PC-9 (cell line): ENCODE measurements around the gene KRT39. TPM values are rescaled to one million over a fixed set of nuclear protein-coding genes. Genes with fewer than 3 reads are reported as not detected.

Source experiments
- BruUV-seq: library from RNA; stranded (reverse); fragments of 400-500 nt; replicated peaks from 2 replicates; lab custom pipeline; 2021; lab: Mats Ljungman, UMichigan
- CTCF ChIA-PET: fragments of 300-600 bp; sonication (Branson Sonifier 250); formaldehyde crosslinking; loops from one replicate; lab custom pipeline; 2022; ENCODE audit warnings: antibody characterized with exemption; lab: Charles Lee
- POLR2A ChIA-PET: fragments of 300-600 bp; sonication (Branson Sonifier 250); formaldehyde crosslinking; loops from one replicate; lab custom pipeline; 2022; ENCODE audit warnings: antibody characterized with exemption; ENCODE audit not compliant: unreplicated experiment; lab: Charles Lee
- DNase-seq, 2 experiments: peaks; one replicate each; pipeline versions ENCODE4 v3.0.0 to v3.0.0-alpha.2; 2015 to 2022; ENCODE audit warnings: mixed read lengths in 1 of 2
- H2AFZ ChIP-seq: fragments of 200-600 bp; sonication (generic); 2 replicates; pipeline ENCODE4 v1.8.1; 2017; ENCODE audit warnings: antibody characterized with exemption
- H3F3A ChIP-seq: fragments of 200-600 bp; sonication (generic); 2 replicates; pipeline ENCODE4 v1.8.1; 2017; ENCODE audit warnings: antibody characterized with exemption, mild to moderate bottlenecking, low read depth; ENCODE audit not compliant: insufficient read depth
- H3K27ac ChIP-seq: fragments of 200-600 bp; sonication (generic); 2 replicates; pipeline ENCODE4 v1.6.1; 2016; ENCODE audit warnings: mixed run types
- H3K27me3 ChIP-seq: fragments of 200-600 bp; sonication (generic); 2 replicates; pipeline ENCODE4 v1.6.1; 2016; ENCODE audit warnings: low read depth, mixed run types; ENCODE audit not compliant: insufficient read depth
- H3K36me3 ChIP-seq: fragments of 200-600 bp; sonication (generic); 2 replicates; pipeline ENCODE4 v1.6.1; 2016; ENCODE audit warnings: low read depth, mixed run types
- H3K4me1 ChIP-seq: fragments of 200-600 bp; sonication (generic); replicated peaks from 2 replicates; pipeline ENCODE4 v1.6.1; 2016; ENCODE audit warnings: mixed run types; ENCODE audit not compliant: insufficient read depth
- H3K4me2 ChIP-seq: fragments of 200-600 bp; sonication (generic); 2 replicates; pipeline ENCODE4 v1.6.1; 2017; ENCODE audit warnings: mixed run types
- H3K4me3 ChIP-seq: fragments of 200-600 bp; sonication (generic); 2 replicates; pipeline ENCODE4 v1.6.1; 2016; ENCODE audit warnings: mixed run types
- H3K79me2 ChIP-seq: fragments of 200-600 bp; sonication (generic); 2 replicates; pipeline ENCODE4 v1.6.1; 2017; ENCODE audit warnings: low read depth, mixed run types
- H3K9me2 ChIP-seq: fragments of 200-600 bp; sonication (generic); 2 replicates; pipeline ENCODE4 v1.8.1; 2017; ENCODE audit warnings: mild to moderate bottlenecking; ENCODE audit not compliant: insufficient read depth
- H3K9me3 ChIP-seq: fragments of 200-600 bp; sonication (generic); 2 replicates; pipeline ENCODE4 v1.8.1; 2016; ENCODE audit warnings: low read depth; ENCODE audit not compliant: insufficient read depth
- H4K20me1 ChIP-seq: fragments of 200-600 bp; sonication (generic); 2 replicates; pipeline ENCODE4 v1.8.1; 2017; ENCODE audit not compliant: insufficient read depth
- EZH2 ChIP-seq: fragments of 200-600 bp; sonication (generic); IDR thresholded peaks from 2 replicates; pipeline ENCODE4 v1.8.0; 2017; ENCODE audit warnings: antibody characterized with exemption, low read depth
- intact Hi-C: fragments of 100-400 bp; cut with micrococcal nuclease; formaldehyde crosslinking; loops from one replicate; pipeline ENCODE4 v1.10.0; 2022; ENCODE audit not compliant: unreplicated experiment
- total RNA-seq: library from RNA; stranded (reverse); gene quantifications from 2 replicates; pipeline ENCODE4 v1.2.3, GENCODE V29; 2021
- TF ChIP-seq, protein P1 (sequence below): fragments of 200-600 bp; sonication (generic); conservative IDR thresholded peaks from 2 replicates; pipeline ENCODE4 v1.6.1; 2017; ENCODE audit warnings: mixed run types, antibody characterized with exemption, mild to moderate bottlenecking, moderate library complexity

Gene KRT39
- total RNA-seq, 1 experiment from 2014 or later: not detected

DNA sequence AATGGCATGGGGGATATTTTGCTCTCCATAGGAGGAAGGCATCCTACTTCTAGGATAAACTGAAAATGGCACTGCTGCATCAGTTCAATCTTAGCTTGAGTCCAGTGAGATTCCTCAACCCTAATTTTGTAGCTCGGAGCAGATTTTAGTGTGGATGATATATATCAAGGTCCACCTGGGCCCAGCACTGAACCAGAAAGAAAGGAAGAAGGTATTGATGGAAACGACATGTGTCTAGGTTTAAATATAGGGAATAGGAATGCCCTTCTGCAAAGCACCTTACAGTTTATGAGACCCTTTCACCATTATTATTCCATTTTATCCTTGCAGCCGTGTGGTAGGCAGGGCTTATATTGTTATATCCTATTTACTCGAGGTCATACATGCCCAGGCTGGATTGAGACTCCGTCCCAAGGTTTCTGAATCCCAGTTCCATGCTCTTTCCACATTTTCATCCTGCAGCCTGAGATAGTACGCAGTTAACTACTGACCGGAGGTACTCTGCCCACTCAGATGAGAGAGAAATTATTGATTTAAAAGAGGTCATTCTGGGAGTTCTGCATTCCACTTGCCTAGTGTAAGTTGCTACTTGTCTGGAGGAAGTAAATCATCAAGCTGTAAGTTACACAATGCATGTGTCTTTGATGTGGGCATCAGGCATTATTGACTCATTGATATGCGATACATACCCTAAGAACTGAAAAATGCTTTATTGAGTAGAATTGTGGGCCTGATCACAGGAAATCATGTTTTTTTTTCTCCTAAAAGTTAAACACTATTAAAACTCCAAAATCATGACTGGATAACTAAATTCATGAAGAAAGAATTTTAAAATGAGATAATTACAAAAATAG lies 10.1 kb downstream of the KRT39 start:
- Histone ChIP-seq H4K20me1 (no peaks in the 10 kb centered on the region), H3K79me2 (0 out of 2 replicates have a peak, but pooled peaks cover 5% of the 10 kb centered on the region), H2AFZ (no peak overlapping the region), H3K9me3 (no peaks in the 10 kb centered on the region; the same call in 1 of the 2 replicates), H3F3A (peaks cover 57% of the 10 kb centered on the region), H3K27ac (peak overlapping the region; percentile 98), H3K4me2 (peak overlapping the region; percentile 74), H3K4me1 (peaks cover 85% of the 10 kb centered on the region), H3K9me2 (no peaks in the 10 kb centered on the region), H3K4me3 (peak overlapping the region; percentile 33; the same call in 1 of the 2 replicates), H3K36me3 (no peaks in the 10 kb centered on the region), H3K27me3 (no peaks in the 10 kb centered on the region)
- TSS peak; percentile 82 for BruUV-seq
- POLR2A ChIA-PET: interaction anchor here (0.6 kb wide), 1 partner anchor 588 kb away, joined by 4 read pairs; no protein-coding TSS in a partner anchor
- TF ChIP-seq EZH2: no peak
- TF ChIP-seq, protein P1, sequence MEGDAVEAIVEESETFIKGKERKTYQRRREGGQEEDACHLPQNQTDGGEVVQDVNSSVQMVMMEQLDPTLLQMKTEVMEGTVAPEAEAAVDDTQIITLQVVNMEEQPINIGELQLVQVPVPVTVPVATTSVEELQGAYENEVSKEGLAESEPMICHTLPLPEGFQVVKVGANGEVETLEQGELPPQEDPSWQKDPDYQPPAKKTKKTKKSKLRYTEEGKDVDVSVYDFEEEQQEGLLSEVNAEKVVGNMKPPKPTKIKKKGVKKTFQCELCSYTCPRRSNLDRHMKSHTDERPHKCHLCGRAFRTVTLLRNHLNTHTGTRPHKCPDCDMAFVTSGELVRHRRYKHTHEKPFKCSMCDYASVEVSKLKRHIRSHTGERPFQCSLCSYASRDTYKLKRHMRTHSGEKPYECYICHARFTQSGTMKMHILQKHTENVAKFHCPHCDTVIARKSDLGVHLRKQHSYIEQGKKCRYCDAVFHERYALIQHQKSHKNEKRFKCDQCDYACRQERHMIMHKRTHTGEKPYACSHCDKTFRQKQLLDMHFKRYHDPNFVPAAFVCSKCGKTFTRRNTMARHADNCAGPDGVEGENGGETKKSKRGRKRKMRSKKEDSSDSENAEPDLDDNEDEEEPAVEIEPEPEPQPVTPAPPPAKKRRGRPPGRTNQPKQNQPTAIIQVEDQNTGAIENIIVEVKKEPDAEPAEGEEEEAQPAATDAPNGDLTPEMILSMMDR: no peak
- intact Hi-C loops: loop anchor here (5.0 kb wide), 1 partner anchor 91 kb away; the partner anchor contains the start of gene KRTAP2-1
- CTCF ChIA-PET: no interaction called here
- peak; percentile 33 to 100 for DNase-seq

DNA sequence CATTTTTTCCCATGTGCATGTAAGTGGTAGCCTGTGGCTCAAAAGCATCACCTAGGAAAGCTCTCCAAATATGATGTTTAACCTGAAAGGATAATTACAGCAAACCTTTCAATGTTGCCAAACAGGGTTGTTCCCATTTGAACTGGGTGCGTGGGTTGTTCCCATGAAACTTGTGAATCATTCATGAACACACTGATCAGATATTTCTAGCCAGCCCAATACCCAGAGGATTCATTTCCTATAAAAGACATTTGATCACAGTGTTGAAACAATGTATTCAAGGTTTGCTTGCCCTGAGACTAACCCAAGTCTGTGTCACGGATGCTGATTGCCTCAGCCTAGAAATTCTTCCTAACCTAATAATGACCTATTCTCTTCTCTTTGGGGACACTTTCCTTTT lies 12.9 kb downstream of the KRT39 start:
- no TSS peak for BruUV-seq
- Histone ChIP-seq H3F3A (peaks cover 54% of the 10 kb centered on the region), H3K4me1 (peaks cover 74% of the 10 kb centered on the region), H4K20me1 (no peaks in the 10 kb centered on the region), H2AFZ (no peak overlapping the region), H3K27ac (peak overlapping the region; percentile 98), H3K9me3 (no peaks in the 10 kb centered on the region), H3K27me3 (no peaks in the 10 kb centered on the region), H3K9me2 (no peaks in the 10 kb centered on the region), H3K79me2 (0 out of 2 replicates have a peak, but pooled peaks cover 5% of the 10 kb centered on the region), H3K4me3 (no peak overlapping the region), H3K4me2 (peak overlapping the region; percentile 54), H3K36me3 (no peaks in the 10 kb centered on the region)
- CTCF ChIA-PET: no interaction called here
- TF ChIP-seq, protein P1: no peak
- no peak for TF ChIP-seq EZH2
- intact Hi-C loops: no loop called here
- POLR2A ChIA-PET: no interaction called here
- peak in 1 of 2 experiments; percentile 98 for DNase-seq

DNA sequence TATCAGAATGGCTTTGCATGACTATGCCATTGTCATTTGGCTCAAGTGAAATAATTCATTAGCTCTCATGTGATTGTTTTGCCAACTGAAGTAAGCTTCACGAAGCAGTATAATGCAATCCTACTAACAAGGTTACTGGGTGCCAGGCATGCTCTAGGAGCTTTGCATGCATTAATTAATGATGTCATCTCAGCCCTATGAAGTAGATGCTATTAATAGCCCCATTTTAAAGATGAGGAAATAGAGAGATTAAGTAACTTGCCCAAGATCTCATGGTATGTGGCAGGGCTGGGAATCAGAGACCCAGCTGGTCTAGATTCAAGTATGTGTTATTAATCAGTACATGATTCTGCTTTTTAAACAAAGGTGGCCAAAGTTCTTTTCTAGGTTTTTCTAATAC lies 14.1 kb downstream of the KRT39 start:
- peak overlapping the region; percentile 98 for H3K27ac ChIP-seq
- CTCF ChIA-PET: interaction anchor here (0.7 to 0.9 kb wide), 2 partner anchors 14 to 37 kb away, joined by 3 read pairs; no protein-coding TSS in a partner anchor
- peak in 1 of 2 experiments; percentile 92 for DNase-seq
- POLR2A ChIA-PET: interaction anchor here (0.7 kb wide), 1 partner anchor 121 kb away, joined by 3 read pairs; no protein-coding TSS in a partner anchor
- H3K4me2 ChIP-seq: peak overlapping the region; percentile 54
- no peaks in the 10 kb centered on the region for H3K9me3 ChIP-seq
- H4K20me1 ChIP-seq: no peaks in the 10 kb centered on the region
- BruUV-seq: no TSS peak
- intact Hi-C loops: no loop called here
- no peaks in the 10 kb centered on the region for H3K36me3 ChIP-seq
- H2AFZ ChIP-seq: no peak overlapping the region
- no peaks in the 10 kb centered on the region for H3K27me3 ChIP-seq
- H3K79me2 ChIP-seq: 0 out of 2 replicates have a peak, but pooled peaks cover 5% of the 10 kb centered on the region
- no peak overlapping the region for H3K4me3 ChIP-seq
- H3F3A ChIP-seq: peaks cover 42% of the 10 kb centered on the region
- no peaks in the 10 kb centered on the region for H3K9me2 ChIP-seq
- no peak for TF ChIP-seq EZH2
- TF ChIP-seq, protein P1: no peak
- peaks cover 62% of the 10 kb centered on the region for H3K4me1 ChIP-seq
